GM08714 (cell line): Measurements from ENCODE around the gene TMEM74B.
"Not testable (repeated sequence)": the region's sequence is repeated elsewhere in the genome, so short reads cannot be mapped to it uniquely, and the experiment has no call there.

Source experiments
- H3K4me3 ChIP-seq: fragments of 200-500 bp; sonication (Bioruptor generic); 2 replicates; pipeline ENCODE4 v1.5.1; 2014; ENCODE audit warnings: mild to moderate bottlenecking, low read length, inconsistent platforms
- ZNF274 ChIP-seq: IDR thresholded peaks from 2 replicates; pipeline ENCODE4 v1.6.1; 2012; ENCODE audit warnings: mild to moderate bottlenecking, low read depth, low read length

The TMEM74B gene

GRCh38 chr20:1154226-1154625 lies 30.6 kb downstream of the TMEM74B start:
- no peak overlapping the region for H3K4me3 ChIP-seq
- no peak for TF ChIP-seq ZNF274

GRCh38 chr20:1150968-1151367 lies 33.8 kb downstream of the TMEM74B start:
- no peak for TF ChIP-seq ZNF274
- no peak overlapping the region for H3K4me3 ChIP-seq

GRCh38 chr20:1150218-1150617 lies 34.6 kb downstream of the TMEM74B start:
- no peak overlapping the region for H3K4me3 ChIP-seq
- TF ChIP-seq ZNF274, result no peak

GRCh38 chr20:1149812-1150211 lies 35.0 kb downstream of the TMEM74B start:
- not testable (repeated sequence) for H3K4me3 ChIP-seq

- TF ChIP-seq ZNF274, result no peak
- H3K4me3 ChIP-seq, result no peak overlapping the region
Measured at GRCh38 chr20:1146957-1147356, 37.8 kb downstream of the TMEM74B start.

GRCh38 chr20:1144401-1145172 lies 40.2 kb downstream of the TMEM74B start:
- TF ChIP-seq ZNF274, result no peak
- H3K4me3 ChIP-seq, result no peak overlapping the region

- H3K4me3 ChIP-seq, result no peak overlapping the region
- TF ChIP-seq ZNF274, result no peak
Measured at GRCh38 chr20:1137236-1137635, 47.5 kb downstream of the TMEM74B start.

- no peak for TF ChIP-seq ZNF274
Measured at GRCh38 chr20:1134836-1135235, 49.9 kb downstream of the TMEM74B start.

GRCh38 chr20:1134355-1134754 lies 50.4 kb downstream of the TMEM74B start:
- H3K4me3 ChIP-seq, result no peak overlapping the region
- no peak for TF ChIP-seq ZNF274

More at GRCh38 chr20:1134836-1135235, 49.9 kb downstream of the TMEM74B start:
- no peak overlapping the region for H3K4me3 ChIP-seq

- TF ChIP-seq ZNF274, result no peak
- H3K4me3 ChIP-seq, result no peak overlapping the region
Measured at GRCh38 chr20:1131354-1131753, 53.4 kb downstream of the TMEM74B start.

GRCh38 chr20:1130847-1131246 lies 53.9 kb downstream of the TMEM74B start:
- H3K4me3 ChIP-seq, result no peak overlapping the region
- no peak for TF ChIP-seq ZNF274
